HPDE6-E6E7 (cell line): ENCODE results near the gene PSMB11.
A peak's percentile ranks its signal among the peaks of the same experiment; 100 is the strongest.
"Not testable (repeated sequence)": the region's sequence is repeated elsewhere in the genome, so short reads cannot be mapped to it uniquely, and the experiment has no call there.

Experiments
- DNase-seq: peaks from one replicate; pipeline ENCODE4 v3.0.0; 2011; ENCODE audit warnings: missing footprints; ENCODE audit errors: extremely low spot score

The PSMB11 gene

GRCh38 chr14:23013749-23014054 is 28.3 kb upstream of the PSMB11 start:
- not testable (repeated sequence) for DNase-seq

GRCh38 chr14:23015618-23016017 is 26.4 kb upstream of the PSMB11 start:
- DNase-seq: no peak

- DNase-seq: no peak
Observed at GRCh38 chr14:23017091-23017490, 24.9 kb upstream of the PSMB11 start.

GRCh38 chr14:23018107-23018506 is 23.9 kb upstream of the PSMB11 start:
- no peak for DNase-seq

GRCh38 chr14:23020143-23021128 is 21.6 kb upstream of the PSMB11 start:
- no peak for DNase-seq

GRCh38 chr14:23021434-23021833 is 20.6 kb upstream of the PSMB11 start:
- DNase-seq: no peak

GRCh38 chr14:23021889-23022442 is 20.0 kb upstream of the PSMB11 start:
- DNase-seq: no peak

- DNase-seq: no peak
Observed at GRCh38 chr14:23023022-23023794, 18.8 kb upstream of the PSMB11 start.

- no peak for DNase-seq
Observed at GRCh38 chr14:23023795-23024152, 18.2 kb upstream of the PSMB11 start.

GRCh38 chr14:23024612-23025075 is 17.4 kb upstream of the PSMB11 start:
- no peak for DNase-seq

- no peak for DNase-seq
Observed at GRCh38 chr14:23025151-23025814, 16.7 kb upstream of the PSMB11 start.

- no peak for DNase-seq
Observed at GRCh38 chr14:23028799-23029198, 13.2 kb upstream of the PSMB11 start.

- no peak for DNase-seq
Observed at GRCh38 chr14:23030936-23031335, 11.1 kb upstream of the PSMB11 start.

GRCh38 chr14:23033251-23033727 is 8.7 kb upstream of the PSMB11 start:
- no peak for DNase-seq

GRCh38 chr14:23033801-23034497 is 8.1 kb upstream of the PSMB11 start:
- DNase-seq: no peak

GRCh38 chr14:23034498-23035302 is 7.3 kb upstream of the PSMB11 start, which contains the start of gene PSMB5:
PSMB5 (minus strand) TSS chr14:23034900; CDS start chr14:23034881, 19 bp downstream.
- DNase-seq: peak; percentile 96

GRCh38 chr14:23035303-23036144 is 6.5 kb upstream of the PSMB11 start:
- DNase-seq: no peak

- DNase-seq: no peak
Observed at GRCh38 chr14:23040100-23040499, 1.9 kb upstream of the PSMB11 start.

GRCh38 chr14:23041729-23042128 is 283 bp upstream of the PSMB11 start:
- DNase-seq: peak; percentile 56
